Measurements from ENCODE around the gene ANXA11. TPM values are rescaled to one million over a fixed set of nuclear protein-coding genes. Genes with fewer than 3 reads are reported as not detected.
"Not testable (repeated sequence)": the region's sequence is repeated elsewhere in the genome, so short reads cannot be mapped to it uniquely, and the experiment has no call there.

Gene ANXA11
- total RNA-seq, 5 donors from 2014 or later (not counting 1 experiment from before 2014, with no cell fraction given): 196 to 222 (median 208) TPM

DNA sequence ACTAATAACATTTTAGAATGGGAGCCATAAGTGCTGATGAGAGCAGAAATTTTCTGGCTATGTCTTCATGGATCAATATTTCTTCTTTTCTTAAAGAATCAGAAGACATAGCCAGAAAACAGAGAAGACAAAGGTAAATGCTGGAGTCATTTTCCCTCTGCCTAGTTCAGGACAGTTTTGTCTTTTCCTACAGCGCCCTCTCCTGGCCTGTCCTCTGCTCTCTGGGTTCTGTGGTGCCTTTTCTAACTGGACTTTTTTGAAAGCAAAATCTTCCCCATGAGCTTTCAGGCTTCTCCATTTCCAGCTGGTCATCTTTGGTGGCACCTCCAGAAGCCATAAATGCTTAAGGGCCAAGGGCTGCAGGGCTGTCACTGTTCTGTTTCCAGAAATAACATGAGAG is 45.1 kb upstream of the ANXA11 start:
- H3K27me3 ChIP-seq (replicated peaks in 1 of 2; ENCODE audit: control insufficient read depth in 2 of 2, extremely low read depth in 1 of 2, insufficient read depth in 2 of 2, low read length in 1 of 2); H3K4me1 ChIP-seq (ENCODE audit: control insufficient read depth in 1 of 2, extremely low read depth in 1 of 2, insufficient read depth in 2 of 2, low read length in 2 of 2); H3K4me3 Mint-ChIP-seq; H3K9me3 Mint-ChIP-seq; H3K27ac ChIP-seq (ENCODE audit: low read length); H3K36me3 ChIP-seq (ENCODE audit: control insufficient read depth in 2 of 2, extremely low read depth in 1 of 2, insufficient read depth in 1 of 2, low read length in 1 of 2); DNase-seq; H3K27ac Mint-ChIP-seq; POLR2A ChIA-PET; CTCF ChIA-PET; H3K36me3 Mint-ChIP-seq; H3K4me3 ChIP-seq (ENCODE audit: control insufficient read depth in 1 of 2, extremely low read depth in 1 of 2, low read length in 1 of 2); H3K4me1 Mint-ChIP-seq; H3K9me3 ChIP-seq: not testable (repeated sequence)
- H3K27me3 Mint-ChIP-seq: peaks cover 10 to 15% of the 10 kb centered on the region in 2 donors
- peak in 1 of 4 experiments; percentile 35 for ATAC-seq (replicated peaks in 1 of 4)
- WGBS (ENCODE audit: insufficient coverage): no CpG with 5 or more reads among the region's 1 CpG

DNA sequence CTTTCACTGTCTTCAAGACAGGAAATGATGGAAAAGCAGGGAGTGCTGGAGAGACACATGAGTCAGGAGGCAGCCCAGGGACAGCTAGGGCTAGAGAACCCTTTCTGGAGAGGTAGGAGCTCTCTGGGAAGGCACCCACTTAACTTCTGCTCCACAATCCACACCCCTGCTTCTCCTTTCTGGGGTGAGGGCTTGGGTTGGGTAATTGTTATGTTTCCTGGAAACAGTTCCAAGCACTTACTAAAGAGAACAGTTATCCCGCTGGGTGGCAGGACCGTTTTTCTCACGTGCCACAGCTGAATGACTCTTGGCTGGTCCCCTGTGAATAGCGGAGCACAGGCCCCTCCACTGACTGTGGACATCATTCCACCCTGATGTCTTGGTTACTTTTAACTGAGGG is 44.6 kb upstream of the ANXA11 start:
- H3K4me1 ChIP-seq (ENCODE audit: control insufficient read depth in 1 of 2, extremely low read depth in 1 of 2, insufficient read depth in 2 of 2, low read length in 2 of 2); H3K9me3 ChIP-seq; H3K36me3 ChIP-seq (ENCODE audit: control insufficient read depth in 2 of 2, extremely low read depth in 1 of 2, insufficient read depth in 1 of 2, low read length in 1 of 2); H3K9me3 Mint-ChIP-seq; H3K27me3 ChIP-seq (replicated peaks in 1 of 2; ENCODE audit: control insufficient read depth in 2 of 2, extremely low read depth in 1 of 2, insufficient read depth in 2 of 2, low read length in 1 of 2); H3K4me3 ChIP-seq (ENCODE audit: control insufficient read depth in 1 of 2, extremely low read depth in 1 of 2, low read length in 1 of 2); H3K27ac ChIP-seq (ENCODE audit: low read length); H3K4me3 Mint-ChIP-seq; H3K27ac Mint-ChIP-seq; CTCF ChIA-PET; POLR2A ChIA-PET; DNase-seq; H3K36me3 Mint-ChIP-seq; ATAC-seq (replicated peaks in 1 of 4); H3K4me1 Mint-ChIP-seq: not testable (repeated sequence)
- WGBS (ENCODE audit: insufficient coverage): no CpG with 5 or more reads among the region's 4 CpGs
- H3K27me3 Mint-ChIP-seq: peaks cover 10 to 17% of the 10 kb centered on the region in 2 donors

DNA sequence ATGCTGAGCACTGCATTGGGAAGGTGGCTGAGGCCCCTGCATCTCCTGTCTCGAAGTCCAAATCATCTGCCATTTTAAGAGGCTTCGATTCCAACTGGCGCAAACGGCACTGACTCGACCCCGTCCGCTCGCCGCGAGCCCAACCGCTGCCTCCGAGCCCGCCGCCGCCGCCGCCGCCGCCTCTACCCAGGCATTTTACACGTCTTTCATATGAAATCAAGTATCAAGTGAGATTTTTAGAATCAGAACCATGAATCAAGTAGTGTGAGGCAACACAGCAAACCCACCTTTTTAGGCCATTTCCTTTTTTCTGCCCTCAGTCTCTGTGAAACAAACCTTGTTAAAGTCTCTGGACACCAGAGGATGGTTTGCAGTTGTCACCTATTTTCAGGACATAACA is 42.3 kb upstream of the ANXA11 start:
- WGBS (ENCODE audit: insufficient coverage): no CpG with 5 or more reads among the region's 20 CpGs
- H3K4me3 ChIP-seq (ENCODE audit: control insufficient read depth in 1 of 2, extremely low read depth in 1 of 2, low read length in 1 of 2); H3K4me3 Mint-ChIP-seq; H3K9me3 ChIP-seq; H3K27ac Mint-ChIP-seq; CTCF ChIA-PET; H3K4me1 ChIP-seq (ENCODE audit: control insufficient read depth in 1 of 2, extremely low read depth in 1 of 2, insufficient read depth in 2 of 2, low read length in 2 of 2); DNase-seq; ATAC-seq (replicated peaks in 1 of 4); POLR2A ChIA-PET; H3K9me3 Mint-ChIP-seq; H3K4me1 Mint-ChIP-seq; H3K36me3 Mint-ChIP-seq; H3K36me3 ChIP-seq (ENCODE audit: control insufficient read depth in 2 of 2, extremely low read depth in 1 of 2, insufficient read depth in 1 of 2, low read length in 1 of 2); H3K27ac ChIP-seq (ENCODE audit: low read length); H3K27me3 ChIP-seq (replicated peaks in 1 of 2; ENCODE audit: control insufficient read depth in 2 of 2, extremely low read depth in 1 of 2, insufficient read depth in 2 of 2, low read length in 1 of 2): not testable (repeated sequence)
- H3K27me3 Mint-ChIP-seq: peaks cover 6 to 10% of the 10 kb centered on the region in 2 donors

GRCh38 chr10:80244371-80244770 is 39.0 kb upstream of the ANXA11 start:
- WGBS (ENCODE audit: insufficient coverage): no CpG with 5 or more reads among the region's 3 CpGs
- not testable (repeated sequence) for H3K27ac ChIP-seq (ENCODE audit: low read length)

DNA sequence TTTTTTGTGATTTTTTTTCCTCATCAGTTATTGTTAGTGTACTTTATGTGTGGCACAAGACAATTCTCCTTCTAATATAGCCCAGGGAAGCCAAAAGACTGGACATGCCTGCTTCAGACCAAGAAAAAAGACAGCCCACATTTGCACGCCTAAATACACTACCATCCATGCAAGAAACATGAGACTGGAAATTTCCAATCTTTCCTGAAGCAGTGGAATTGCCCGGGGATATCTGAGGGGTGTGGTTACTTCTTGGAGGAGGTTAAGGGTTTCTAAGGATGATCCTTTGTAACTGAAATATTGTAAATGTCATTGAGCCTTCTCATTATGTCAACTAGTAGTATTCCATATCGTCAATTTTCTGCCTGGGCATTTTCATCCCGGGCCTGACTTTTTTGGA is 37.0 kb upstream of the ANXA11 start:
- H3K4me1 Mint-ChIP-seq; H3K36me3 ChIP-seq (ENCODE audit: control insufficient read depth in 2 of 2, extremely low read depth in 1 of 2, insufficient read depth in 1 of 2, low read length in 1 of 2); H3K27ac Mint-ChIP-seq; CTCF ChIA-PET; H3K4me3 ChIP-seq (ENCODE audit: control insufficient read depth in 1 of 2, extremely low read depth in 1 of 2, low read length in 1 of 2); ATAC-seq (replicated peaks in 1 of 4); POLR2A ChIA-PET; H3K36me3 Mint-ChIP-seq; DNase-seq; H3K9me3 ChIP-seq; H3K27me3 ChIP-seq (replicated peaks in 1 of 2; ENCODE audit: control insufficient read depth in 2 of 2, extremely low read depth in 1 of 2, insufficient read depth in 2 of 2, low read length in 1 of 2); H3K4me1 ChIP-seq (ENCODE audit: control insufficient read depth in 1 of 2, extremely low read depth in 1 of 2, insufficient read depth in 2 of 2, low read length in 2 of 2); H3K27ac ChIP-seq (ENCODE audit: low read length); H3K4me3 Mint-ChIP-seq; H3K27me3 Mint-ChIP-seq; H3K9me3 Mint-ChIP-seq: not testable (repeated sequence)
- WGBS (ENCODE audit: insufficient coverage): no CpG with 5 or more reads among the region's 4 CpGs

More at GRCh38 chr10:80244371-80244770, 39.0 kb upstream of the ANXA11 start:
- H3K27me3 Mint-ChIP-seq; H3K9me3 Mint-ChIP-seq; DNase-seq; CTCF ChIA-PET; H3K36me3 Mint-ChIP-seq; H3K9me3 ChIP-seq; H3K4me3 ChIP-seq (ENCODE audit: control insufficient read depth in 1 of 2, extremely low read depth in 1 of 2, low read length in 1 of 2); ATAC-seq (replicated peaks in 1 of 4); H3K4me1 Mint-ChIP-seq; H3K4me1 ChIP-seq (ENCODE audit: control insufficient read depth in 1 of 2, extremely low read depth in 1 of 2, insufficient read depth in 2 of 2, low read length in 2 of 2); POLR2A ChIA-PET; H3K27ac Mint-ChIP-seq; H3K4me3 Mint-ChIP-seq; H3K27me3 ChIP-seq (replicated peaks in 1 of 2; ENCODE audit: control insufficient read depth in 2 of 2, extremely low read depth in 1 of 2, insufficient read depth in 2 of 2, low read length in 1 of 2); H3K36me3 ChIP-seq (ENCODE audit: control insufficient read depth in 2 of 2, extremely low read depth in 1 of 2, insufficient read depth in 1 of 2, low read length in 1 of 2): not testable (repeated sequence)

DNA sequence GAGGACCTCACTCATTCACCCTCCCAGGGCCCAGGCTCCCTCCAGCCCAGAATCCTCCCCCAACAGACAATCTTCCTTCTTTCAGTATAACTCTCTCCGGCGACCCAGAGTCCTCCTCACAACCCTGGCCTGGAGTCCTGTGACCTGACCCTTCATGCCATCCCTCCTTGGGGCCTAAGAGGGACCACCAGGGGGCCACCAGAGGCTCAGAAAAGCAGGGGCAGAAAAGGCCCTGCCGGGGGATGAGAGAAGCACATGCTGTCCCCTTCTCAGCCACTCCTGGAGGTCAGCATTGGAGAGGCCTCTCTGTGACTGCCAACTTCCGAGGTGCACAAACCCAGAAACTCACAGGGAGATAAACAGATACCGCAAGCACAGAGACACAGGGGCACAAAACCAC is 31.1 kb upstream of the ANXA11 start:
- H3K9me3 ChIP-seq; H3K36me3 ChIP-seq (ENCODE audit: control insufficient read depth in 2 of 2, extremely low read depth in 1 of 2, insufficient read depth in 1 of 2, low read length in 1 of 2); H3K9me3 Mint-ChIP-seq; H3K27me3 Mint-ChIP-seq; H3K27ac ChIP-seq (ENCODE audit: low read length); H3K4me3 Mint-ChIP-seq; POLR2A ChIA-PET; H3K4me1 Mint-ChIP-seq; DNase-seq; CTCF ChIA-PET; H3K4me3 ChIP-seq (ENCODE audit: control insufficient read depth in 1 of 2, extremely low read depth in 1 of 2, low read length in 1 of 2); H3K27me3 ChIP-seq (replicated peaks in 1 of 2; ENCODE audit: control insufficient read depth in 2 of 2, extremely low read depth in 1 of 2, insufficient read depth in 2 of 2, low read length in 1 of 2); H3K27ac Mint-ChIP-seq; H3K36me3 Mint-ChIP-seq; H3K4me1 ChIP-seq (ENCODE audit: control insufficient read depth in 1 of 2, extremely low read depth in 1 of 2, insufficient read depth in 2 of 2, low read length in 2 of 2); ATAC-seq (replicated peaks in 1 of 4): not testable (repeated sequence)
- no CpG with 5 or more reads among the region's 5 CpGs for WGBS (ENCODE audit: insufficient coverage)

DNA sequence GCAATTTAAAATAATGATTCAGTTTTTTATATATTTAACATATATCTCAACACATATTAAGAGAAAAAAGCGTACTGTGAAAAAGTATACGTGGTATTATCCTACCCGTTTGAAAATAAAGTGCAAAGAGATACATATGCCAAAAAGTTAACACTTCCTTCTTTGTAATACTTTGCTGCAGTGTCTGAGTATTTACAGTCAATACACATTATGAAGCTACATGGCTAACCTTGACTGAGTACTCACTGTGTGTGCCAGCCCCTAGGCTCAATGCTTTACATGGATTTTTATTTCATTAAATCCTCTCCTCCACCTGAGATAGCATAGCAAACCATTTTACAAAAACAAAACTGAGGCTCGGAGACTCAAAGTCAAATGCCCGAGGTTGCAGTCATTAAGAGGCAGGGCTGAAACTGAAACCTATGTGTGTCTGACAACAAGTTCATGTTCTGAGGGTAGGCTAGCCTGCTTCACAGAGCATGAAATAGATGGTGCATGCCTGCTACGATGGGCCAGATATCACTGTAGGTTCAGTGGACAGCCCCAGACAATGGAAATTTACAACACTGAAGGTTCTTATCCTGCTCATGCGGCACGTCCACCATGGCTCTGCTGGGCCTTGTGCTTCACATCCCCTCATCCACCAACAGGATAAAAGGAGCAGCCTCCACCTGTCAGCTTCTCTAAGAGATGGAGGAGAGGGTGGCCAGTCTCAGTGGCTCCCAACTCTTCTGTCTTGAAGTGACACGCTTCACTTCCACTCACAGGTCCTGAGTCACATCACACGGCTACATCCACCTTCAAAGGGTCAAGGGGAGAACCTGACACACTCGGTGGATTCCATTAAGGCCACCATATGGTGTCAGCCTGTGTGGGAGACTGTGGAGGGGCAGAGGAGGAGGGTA is 29.2 kb upstream of the ANXA11 start:
- H3K9me3 ChIP-seq; ATAC-seq (replicated peaks in 1 of 4); H3K4me1 Mint-ChIP-seq; CTCF ChIA-PET; H3K36me3 Mint-ChIP-seq; DNase-seq; H3K27me3 Mint-ChIP-seq; H3K27ac Mint-ChIP-seq; H3K9me3 Mint-ChIP-seq; H3K27me3 ChIP-seq (replicated peaks in 1 of 2; ENCODE audit: control insufficient read depth in 2 of 2, extremely low read depth in 1 of 2, insufficient read depth in 2 of 2, low read length in 1 of 2); H3K4me3 ChIP-seq (ENCODE audit: control insufficient read depth in 1 of 2, extremely low read depth in 1 of 2, low read length in 1 of 2); H3K4me3 Mint-ChIP-seq; H3K27ac ChIP-seq (ENCODE audit: low read length); H3K4me1 ChIP-seq (ENCODE audit: control insufficient read depth in 1 of 2, extremely low read depth in 1 of 2, insufficient read depth in 2 of 2, low read length in 2 of 2); POLR2A ChIA-PET; H3K36me3 ChIP-seq (ENCODE audit: control insufficient read depth in 2 of 2, extremely low read depth in 1 of 2, insufficient read depth in 1 of 2, low read length in 1 of 2): not testable (repeated sequence)
- WGBS (ENCODE audit: insufficient coverage): no CpG with 5 or more reads among the region's 11 CpGs
